ENCODE results near the gene AMMECR1. TPM values are rescaled to one million over a fixed set of nuclear protein-coding genes. Genes with fewer than 3 reads are reported as not detected.

AMMECR1 gene
- total RNA-seq, 4 donors from 2014 or later = 6.7 to 13.8 (median 8.9) TPM

- ATAC-seq (ENCODE audit: low FRiP score) = no peak
- no peak for TF ChIP-seq CTCF (IDR thresholded peaks at IDR 0.05)
Measured at GRCh38 chrX:110182362-110182761, 135.5 kb downstream of the AMMECR1 start.

GRCh38 chrX:110181459-110182137, 136.3 kb downstream of the AMMECR1 start:
- no peak for TF ChIP-seq CTCF (IDR thresholded peaks at IDR 0.05)
- ATAC-seq (ENCODE audit: low FRiP score) = no peak
- no peak for DNase-seq (ENCODE audit: low spot score)

More at GRCh38 chrX:110182362-110182761, 135.5 kb downstream of the AMMECR1 start:
- DNase-seq (ENCODE audit: low spot score) = no peak

- TF ChIP-seq CTCF (IDR thresholded peaks at IDR 0.05) = no peak
- ATAC-seq (ENCODE audit: low FRiP score) (peak; percentile 57), DNase-seq (ENCODE audit: low spot score) (no peak)
Measured at GRCh38 chrX:110180928-110181310, 137.0 kb downstream of the AMMECR1 start.

- no peak for DNase-seq (ENCODE audit: low spot score)
- ATAC-seq (ENCODE audit: low FRiP score) = peak; percentile 77
Measured at GRCh38 chrX:110180176-110180927, 137.5 kb downstream of the AMMECR1 start.

GRCh38 chrX:110178179-110178865, 139.6 kb downstream of the AMMECR1 start:
- ATAC-seq (ENCODE audit: low FRiP score) (no peak), DNase-seq (ENCODE audit: low spot score) (no peak)

More at GRCh38 chrX:110180176-110180927, 137.5 kb downstream of the AMMECR1 start:
- TF ChIP-seq CTCF (IDR thresholded peaks at IDR 0.05) = no peak

GRCh38 chrX:110175696-110176095, 142.2 kb downstream of the AMMECR1 start:
- DNase-seq (ENCODE audit: low spot score) (no peak), ATAC-seq (ENCODE audit: low FRiP score) (no peak)
- TF ChIP-seq CTCF (IDR thresholded peaks at IDR 0.05) = no peak

More at GRCh38 chrX:110178179-110178865, 139.6 kb downstream of the AMMECR1 start:
- no peak for TF ChIP-seq CTCF (IDR thresholded peaks at IDR 0.05)

Measured in omental fat pad (tissue), 4 donors.